ENCODE data around the gene NOP58.
A peak's percentile ranks its signal among the peaks of the same experiment; 100 is the strongest.
"Not testable (repeated sequence)": the region's sequence is repeated elsewhere in the genome, so short reads cannot be mapped to it uniquely, and the experiment has no call there.

The NOP58 gene, protein sequence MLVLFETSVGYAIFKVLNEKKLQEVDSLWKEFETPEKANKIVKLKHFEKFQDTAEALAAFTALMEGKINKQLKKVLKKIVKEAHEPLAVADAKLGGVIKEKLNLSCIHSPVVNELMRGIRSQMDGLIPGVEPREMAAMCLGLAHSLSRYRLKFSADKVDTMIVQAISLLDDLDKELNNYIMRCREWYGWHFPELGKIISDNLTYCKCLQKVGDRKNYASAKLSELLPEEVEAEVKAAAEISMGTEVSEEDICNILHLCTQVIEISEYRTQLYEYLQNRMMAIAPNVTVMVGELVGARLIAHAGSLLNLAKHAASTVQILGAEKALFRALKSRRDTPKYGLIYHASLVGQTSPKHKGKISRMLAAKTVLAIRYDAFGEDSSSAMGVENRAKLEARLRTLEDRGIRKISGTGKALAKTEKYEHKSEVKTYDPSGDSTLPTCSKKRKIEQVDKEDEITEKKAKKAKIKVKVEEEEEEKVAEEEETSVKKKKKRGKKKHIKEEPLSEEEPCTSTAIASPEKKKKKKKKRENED

DNA sequence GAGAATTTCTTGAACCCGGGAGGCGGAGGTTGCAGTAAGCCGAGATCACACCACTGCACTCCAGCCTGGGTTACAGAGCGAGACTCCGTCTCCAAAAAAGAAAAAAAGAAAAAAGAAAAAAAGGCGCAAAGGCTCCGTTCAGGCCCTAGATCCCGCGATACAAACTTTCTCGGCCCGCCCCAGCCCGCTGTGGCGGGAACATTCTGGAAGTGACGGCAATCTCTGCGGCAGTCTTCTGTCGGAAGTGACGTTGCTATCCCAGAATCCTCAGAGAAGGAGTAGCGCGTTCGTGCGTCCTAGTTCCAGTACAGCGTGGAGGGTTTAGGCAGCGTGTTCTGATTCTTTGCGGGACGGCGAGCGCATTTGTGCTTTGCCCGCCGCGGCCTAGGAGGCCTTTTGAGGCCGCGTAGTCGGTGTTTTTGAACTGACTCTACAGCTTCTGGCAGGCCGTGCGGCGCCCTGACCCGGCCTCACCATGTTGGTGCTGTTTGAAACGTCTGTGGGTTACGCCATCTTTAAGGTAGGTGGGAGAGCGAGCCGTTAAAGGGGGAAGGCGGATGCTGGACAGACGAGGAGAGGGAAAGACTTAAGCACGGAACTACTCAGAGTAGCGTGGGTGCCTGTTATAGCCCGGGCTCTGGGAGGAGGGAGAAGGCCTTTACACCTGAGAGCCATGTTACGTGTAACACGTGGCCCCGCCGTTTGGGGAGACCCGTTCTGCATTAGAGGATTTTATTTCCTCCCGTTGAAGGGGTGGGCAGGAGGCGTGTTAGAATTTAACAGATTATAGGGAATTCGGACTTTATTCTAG, at the start of gene NOP58:
TSS of gene NOP58 (plus strand) at position 297 of the 811 bp plus-strand sequence. CDS start at position 476, 179 bp downstream.
- DNase-seq = peak; percentile 97

- peak; percentile 71 for DNase-seq
These were observed 43.7 kb upstream of the NOP58 start for GRCh38 chr2:202221873-202222272.

DNA sequence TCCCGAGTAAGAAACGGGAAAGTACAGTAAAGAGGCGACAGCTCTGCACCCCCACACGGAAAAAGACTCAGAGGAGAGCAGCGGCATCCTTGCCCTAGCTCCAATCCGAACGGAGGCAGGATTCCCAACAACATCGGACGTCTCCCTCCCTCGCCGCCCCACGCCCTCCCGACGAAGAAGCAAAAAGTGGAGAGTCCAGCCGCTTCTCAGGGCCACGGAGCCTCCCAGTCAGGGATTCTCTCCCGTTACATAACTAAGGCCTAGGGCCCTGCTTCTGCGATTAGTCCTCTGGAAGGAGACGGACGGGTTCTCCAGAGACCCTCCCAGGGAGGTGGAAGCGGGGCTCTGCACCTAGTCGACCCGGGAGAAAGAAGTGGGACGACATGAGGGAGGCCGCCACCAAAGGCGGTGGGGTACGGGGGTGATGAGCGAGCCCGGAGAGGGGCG, 27.8 kb upstream of the NOP58 start:
- DNase-seq = peak; percentile 57

GRCh38 chr2:202238234-202239197, 27.0 kb upstream of the NOP58 start, which contains the start of gene SUMO1:
Gene SUMO1, minus strand, starts transcription at chr2:202238597. Its CDS starts 146 bp downstream, at chr2:202238451.
- peak; percentile 93 for DNase-seq

GRCh38 chr2:202247710-202248109, 17.9 kb upstream of the NOP58 start:
- not testable (repeated sequence) for DNase-seq

- peak; percentile 10 for DNase-seq
These were observed 15.9 kb upstream of the NOP58 start for GRCh38 chr2:202249521-202250253.

DNA sequence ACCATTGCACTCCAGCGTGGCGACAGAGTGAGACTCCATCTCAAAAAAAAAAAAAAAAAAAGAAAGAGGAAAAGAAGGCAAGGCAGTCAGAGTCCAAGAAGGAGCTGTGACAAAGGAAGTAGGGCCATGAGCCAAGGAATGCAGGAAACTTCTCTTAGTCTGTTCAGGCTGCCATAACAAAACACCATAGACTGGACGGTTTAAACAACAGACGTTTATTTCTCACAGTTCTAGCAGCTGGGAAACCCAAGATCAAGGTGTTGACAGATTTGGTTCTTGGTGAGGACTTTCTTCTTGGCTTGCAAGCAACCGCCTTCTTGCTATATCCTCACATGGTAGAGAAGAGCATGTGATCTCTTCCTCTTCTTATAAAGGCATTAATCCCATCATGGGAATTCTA, 14.1 kb upstream of the NOP58 start:
- DNase-seq = peak; percentile 16

- peak; percentile 9 for DNase-seq
These were observed 4.0 kb upstream of the NOP58 start for GRCh38 chr2:202261531-202261930.

DNA sequence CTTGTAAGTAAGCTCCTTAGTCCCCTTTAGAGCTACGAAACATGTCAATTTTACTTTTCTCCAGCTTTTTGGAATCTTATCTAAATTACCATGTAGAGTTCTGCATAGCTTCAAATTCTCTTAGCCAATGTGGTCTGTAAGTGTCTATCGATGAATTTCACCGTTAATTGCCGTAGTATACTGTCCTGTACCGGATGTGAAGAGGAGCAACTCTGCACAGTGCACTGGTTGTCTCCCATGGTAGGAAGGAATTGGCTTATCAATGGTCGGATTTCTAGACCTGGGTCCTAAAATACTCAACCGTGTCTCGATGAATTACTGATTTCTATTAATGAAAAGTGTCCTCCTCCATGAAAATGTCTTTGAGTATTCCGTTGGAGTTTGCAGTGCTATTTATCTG, 1.9 kb downstream of the NOP58 start:
- DNase-seq = peak; percentile 16

DNA sequence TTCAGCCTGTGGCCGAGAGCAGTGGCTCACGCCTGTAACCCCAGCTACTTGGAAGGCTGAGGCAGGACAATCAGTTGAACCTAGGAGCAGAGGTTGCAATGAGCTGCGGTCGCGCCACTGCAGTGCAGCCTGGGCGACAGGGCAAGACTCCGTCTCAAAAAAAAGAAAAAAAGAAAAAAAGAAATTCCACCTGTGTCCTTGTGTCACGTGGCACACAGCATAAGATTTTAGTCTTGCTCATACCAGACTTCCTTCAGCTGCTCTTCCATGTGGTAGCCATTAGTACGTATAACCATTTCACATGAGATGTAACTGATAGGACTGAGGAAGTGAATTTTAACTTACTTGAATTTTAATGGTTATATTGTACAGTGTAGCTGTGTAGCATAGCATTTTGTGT, 4.0 kb downstream of the NOP58 start:
- peak; percentile 52 for DNase-seq

DNA sequence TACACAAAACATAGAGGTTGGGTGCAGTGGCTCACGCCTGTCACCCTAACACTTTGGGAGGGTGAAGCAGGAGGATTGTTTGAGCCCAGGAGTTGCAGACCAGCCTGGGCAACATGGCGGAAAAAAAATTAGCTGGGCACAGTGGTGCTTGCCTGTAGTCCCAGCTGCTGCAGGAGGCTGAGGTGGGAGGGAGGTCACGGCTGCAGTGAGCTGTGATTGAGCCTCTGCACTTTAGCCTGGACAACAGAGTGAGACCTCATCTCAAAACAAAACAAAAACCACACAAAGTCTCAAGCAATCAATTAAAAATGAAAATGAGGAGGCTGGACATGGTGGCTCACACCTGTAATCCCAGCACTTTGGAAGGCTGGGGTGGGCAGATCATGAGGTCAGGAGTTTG, 4.9 kb downstream of the NOP58 start:
- no peak for DNase-seq

- peak; percentile 77 for DNase-seq
These were observed 10.6 kb downstream of the NOP58 start for GRCh38 chr2:202276078-202276720.

GRCh38 chr2:202278036-202278760, 12.6 kb downstream of the NOP58 start:
- peak; percentile 59 for DNase-seq

- peak; percentile 59 for DNase-seq
These were observed 13.4 kb downstream of the NOP58 start for GRCh38 chr2:202278944-202279343.

DNA sequence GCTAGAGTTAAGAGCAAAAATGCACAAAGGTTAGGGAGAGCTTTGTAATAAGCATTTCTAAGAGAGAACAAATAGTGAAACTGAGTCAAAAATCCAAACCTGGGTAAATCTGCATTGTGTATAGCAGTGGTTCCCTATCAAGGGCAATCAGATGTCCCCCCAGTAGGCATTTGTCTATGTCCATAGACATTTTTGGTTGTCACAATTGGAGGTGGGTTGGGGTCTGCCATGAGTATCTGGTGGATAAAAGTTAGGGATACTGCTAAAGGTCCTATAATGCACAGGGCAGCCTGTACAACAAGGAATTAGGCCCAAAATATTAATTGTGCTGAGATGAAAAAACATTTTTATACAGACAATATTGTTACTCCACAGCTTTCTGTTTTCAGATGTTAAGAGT, 21.0 kb downstream of the NOP58 start:
- DNase-seq = no peak

DNA sequence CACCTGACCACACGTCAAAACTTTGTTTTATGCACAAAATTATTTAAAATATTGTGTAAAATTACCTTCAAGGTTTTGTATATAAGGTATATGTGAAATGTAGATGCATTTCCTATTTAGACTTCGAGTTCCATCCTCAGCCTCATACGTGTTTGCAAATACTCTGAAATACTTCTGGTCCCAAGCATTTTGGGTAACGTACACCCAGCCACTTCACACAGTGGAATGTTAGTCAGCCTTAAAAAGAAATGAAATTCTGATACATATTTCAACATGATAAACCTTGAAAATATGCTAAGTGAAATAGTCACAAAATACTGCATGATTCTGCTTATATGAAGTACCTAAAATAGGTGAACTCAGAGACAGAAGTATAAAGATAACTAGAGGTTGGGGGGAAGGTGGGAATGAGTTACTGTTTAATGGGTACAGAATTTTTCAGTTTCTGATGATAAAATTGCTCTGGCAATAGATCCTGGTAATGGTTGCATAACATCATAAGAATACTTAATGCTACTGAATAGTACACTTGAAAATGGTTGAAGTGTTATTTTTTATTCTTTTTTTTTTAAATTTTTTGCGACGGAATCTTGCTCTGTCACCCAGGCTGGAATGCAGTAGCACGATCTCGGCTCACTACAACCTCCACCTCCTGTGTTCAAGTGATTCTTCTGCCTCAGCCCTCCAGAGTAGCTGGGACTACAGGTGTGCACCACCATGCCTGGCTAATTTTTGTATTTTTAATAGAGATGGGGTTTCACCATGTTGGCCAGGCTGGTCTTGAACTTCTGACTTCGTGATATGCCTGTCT, 24.0 kb downstream of the NOP58 start:
- no peak for DNase-seq

DNA sequence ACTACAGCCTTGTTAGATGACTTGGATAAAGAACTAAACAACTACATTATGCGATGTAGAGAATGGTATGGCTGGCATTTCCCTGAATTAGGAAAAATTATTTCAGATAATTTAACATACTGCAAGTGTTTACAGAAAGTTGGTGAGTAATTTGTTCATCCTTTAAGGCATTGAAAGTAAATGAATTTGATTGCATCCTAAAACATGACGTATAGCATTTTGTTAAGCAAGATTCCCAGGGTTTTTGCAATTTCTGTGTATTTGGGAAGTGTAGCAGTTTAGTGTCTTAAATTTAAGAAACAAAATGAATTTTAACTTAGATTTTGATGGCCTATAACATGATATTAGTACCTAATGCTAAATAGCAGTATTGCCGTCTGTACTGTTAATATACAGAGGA, 24.8 kb downstream of the NOP58 start:
- DNase-seq = no peak

- DNase-seq = no peak
These were observed 25.4 kb downstream of the NOP58 start for GRCh38 chr2:202290970-202291369.

GRCh38 chr2:202299712-202300111, 34.1 kb downstream of the NOP58 start:
- DNase-seq = no peak
